H1 (cell line): Measurements from ENCODE around the gene OR10H5.

ENCODE experiments used
- SIX5 ChIP-seq: IDR thresholded peaks from 2 replicates; pipeline ENCODE4 v1.6.1; 2011; ENCODE audit warnings: mild to moderate bottlenecking, low read depth, low read length
- TF ChIP-seq, protein P1 (sequence below), 3 experiments: IDR thresholded peaks; 1 replicate in 2 of 3; 2 replicates in 1 of 3; pipeline versions ENCODE4 v1.5.1 to v1.6.1; 2011; ENCODE audit warnings: low read length in 3 of 3, mild to moderate bottlenecking in 3 of 3, inconsistent platforms in 2 of 3, low read depth in 1 of 3, moderate library complexity in 1 of 3; ENCODE audit not compliant: insufficient read depth in 1 of 3; ENCODE audit errors: control extremely low read depth in 1 of 3

DNA sequence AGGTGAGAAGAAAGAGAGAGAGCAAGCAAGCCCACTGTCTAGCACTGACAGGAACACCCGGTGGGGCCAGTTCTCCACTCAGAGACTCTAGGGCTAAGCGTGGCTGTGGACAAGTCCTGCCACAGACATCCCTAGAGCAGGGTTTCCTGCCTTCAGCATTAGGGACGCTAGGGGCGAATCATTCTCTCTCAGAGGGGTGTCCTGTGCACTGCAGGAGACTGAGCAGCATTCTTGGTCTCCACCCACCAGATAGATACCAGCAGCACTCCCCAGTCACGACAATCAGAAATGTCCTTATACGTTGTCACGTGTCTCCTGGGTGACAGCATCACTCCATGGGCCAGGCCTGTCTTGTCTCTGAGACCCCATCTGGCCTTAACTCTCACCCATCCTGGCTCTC is 26.5 kb downstream of the OR10H5 start:
- TF ChIP-seq, protein P1, sequence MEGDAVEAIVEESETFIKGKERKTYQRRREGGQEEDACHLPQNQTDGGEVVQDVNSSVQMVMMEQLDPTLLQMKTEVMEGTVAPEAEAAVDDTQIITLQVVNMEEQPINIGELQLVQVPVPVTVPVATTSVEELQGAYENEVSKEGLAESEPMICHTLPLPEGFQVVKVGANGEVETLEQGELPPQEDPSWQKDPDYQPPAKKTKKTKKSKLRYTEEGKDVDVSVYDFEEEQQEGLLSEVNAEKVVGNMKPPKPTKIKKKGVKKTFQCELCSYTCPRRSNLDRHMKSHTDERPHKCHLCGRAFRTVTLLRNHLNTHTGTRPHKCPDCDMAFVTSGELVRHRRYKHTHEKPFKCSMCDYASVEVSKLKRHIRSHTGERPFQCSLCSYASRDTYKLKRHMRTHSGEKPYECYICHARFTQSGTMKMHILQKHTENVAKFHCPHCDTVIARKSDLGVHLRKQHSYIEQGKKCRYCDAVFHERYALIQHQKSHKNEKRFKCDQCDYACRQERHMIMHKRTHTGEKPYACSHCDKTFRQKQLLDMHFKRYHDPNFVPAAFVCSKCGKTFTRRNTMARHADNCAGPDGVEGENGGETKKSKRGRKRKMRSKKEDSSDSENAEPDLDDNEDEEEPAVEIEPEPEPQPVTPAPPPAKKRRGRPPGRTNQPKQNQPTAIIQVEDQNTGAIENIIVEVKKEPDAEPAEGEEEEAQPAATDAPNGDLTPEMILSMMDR (IDR thresholded peaks at IDR 0.05; ENCODE audit: control extremely low read depth in 1 of 3, insufficient read depth in 1 of 3, low read depth in 1 of 3, low read length in 3 of 3), result no peak
- TF ChIP-seq SIX5, result no peak
